HFFc6 (cell line): Measurements from ENCODE around the gene UNKL. TPM values are rescaled to one million over a fixed set of nuclear protein-coding genes. Genes with fewer than 3 reads are reported as not detected.

Source experiments
- DNase-seq: peaks from one replicate; pipeline ENCODE4 v3.0.0-alpha.2; 2018
- H3K27ac Mint-ChIP-seq: 2 replicates; pipeline ENCODE4 v1.8.0; 2020; ENCODE audit warnings: mild to moderate bottlenecking, mixed read lengths
- H3K27me3 Mint-ChIP-seq: 2 replicates; pipeline ENCODE4 v1.8.0; 2021; ENCODE audit warnings: mild to moderate bottlenecking, moderate library complexity, mixed read lengths; ENCODE audit not compliant: insufficient read depth
- H3K36me3 Mint-ChIP-seq: 2 replicates; pipeline ENCODE4 v1.8.0; 2021; ENCODE audit warnings: low read depth, mixed read lengths
- H3K4me1 Mint-ChIP-seq: 2 replicates; pipeline ENCODE4 v1.8.0; 2020; ENCODE audit warnings: low read depth, mixed read lengths
- H3K4me3 Mint-ChIP-seq: 2 replicates; pipeline ENCODE4 v1.8.0; 2020; ENCODE audit warnings: mild to moderate bottlenecking, moderate library complexity, mixed read lengths
- H3K9me3 Mint-ChIP-seq: 2 replicates; pipeline ENCODE4 v1.8.0; 2020; ENCODE audit warnings: mild to moderate bottlenecking, mixed read lengths
- CTCF ChIP-seq: fragments of 200-600 bp; sonication (generic); IDR thresholded peaks from 2 replicates; pipeline ENCODE4 v1.5.0; 2021; ENCODE audit warnings: antibody characterized with exemption, mild to moderate bottlenecking
- total RNA-seq, 6 experiments: library from RNA; stranded (reverse); fragmentation: NEBNext Ultra II Directional; extraction: Animal tissue kit (Norgen Biotek cat#: 25700); gene quantifications; 2 replicates in 1 of 6; 3 replicates in 5 of 6; pipeline ENCODE4 v1.2.3, GENCODE V29; 2021

Gene UNKL
- total RNA-seq, 6 experiments from 2014 or later = 15.0 to 22.6 (median 16.5) TPM

GRCh38 chr16:1341495-1342420 is 72.7 kb downstream of the UNKL start:
- no peaks in the 10 kb centered on the region for H3K9me3 Mint-ChIP-seq
- H3K27ac Mint-ChIP-seq = no peak overlapping the region
- DNase-seq = no peak
- H3K4me3 Mint-ChIP-seq = no peak overlapping the region
- no peak for TF ChIP-seq CTCF
- H3K4me1 Mint-ChIP-seq = no peaks in the 10 kb centered on the region
- H3K36me3 Mint-ChIP-seq = no peaks in the 10 kb centered on the region
- peaks cover 4% of the 10 kb centered on the region; the same call in 1 of the 2 replicates for H3K27me3 Mint-ChIP-seq

- DNase-seq = no peak
- Mint-ChIP-seq H3K4me3 (no peak overlapping the region), H3K27ac (no peak overlapping the region), H3K27me3 (peaks cover 8% of the 10 kb centered on the region; the same call in 1 of the 2 replicates), H3K9me3 (no peaks in the 10 kb centered on the region), H3K4me1 (no peaks in the 10 kb centered on the region), H3K36me3 (no peaks in the 10 kb centered on the region)
- TF ChIP-seq CTCF = no peak
Observed at GRCh38 chr16:1340730-1341494, 73.6 kb downstream of the UNKL start.

GRCh38 chr16:1338855-1339675 is 75.4 kb downstream of the UNKL start:
- no peaks in the 10 kb centered on the region for H3K36me3 Mint-ChIP-seq
- H3K9me3 Mint-ChIP-seq = no peaks in the 10 kb centered on the region

GRCh38 chr16:1338119-1338730 is 76.3 kb downstream of the UNKL start:
- H3K36me3 Mint-ChIP-seq = no peaks in the 10 kb centered on the region
- H3K9me3 Mint-ChIP-seq = no peaks in the 10 kb centered on the region
- DNase-seq = no peak
- H3K27me3 Mint-ChIP-seq = peaks cover 17% of the 10 kb centered on the region
- no peaks in the 10 kb centered on the region for H3K4me1 Mint-ChIP-seq
- H3K27ac Mint-ChIP-seq = no peak overlapping the region
- H3K4me3 Mint-ChIP-seq = no peak overlapping the region
- peak; percentile 48 for TF ChIP-seq CTCF

More at GRCh38 chr16:1338855-1339675, 75.4 kb downstream of the UNKL start:
- DNase-seq = no peak
- Mint-ChIP-seq H3K27ac (no peak overlapping the region), H3K4me3 (no peak overlapping the region), H3K27me3 (peaks cover 17% of the 10 kb centered on the region), H3K4me1 (no peaks in the 10 kb centered on the region)
- TF ChIP-seq CTCF = no peak

GRCh38 chr16:1337486-1337885 is 77.0 kb downstream of the UNKL start:
- Mint-ChIP-seq H3K9me3 (no peaks in the 10 kb centered on the region), H3K36me3 (no peaks in the 10 kb centered on the region), H3K27ac (no peak overlapping the region), H3K4me3 (no peak overlapping the region), H3K27me3 (peaks cover 17% of the 10 kb centered on the region), H3K4me1 (no peaks in the 10 kb centered on the region)
- no peak for TF ChIP-seq CTCF
- DNase-seq = no peak
